HepG2 (cell line): ENCODE measurements around the gene MREG. TPM values are rescaled to one million over a fixed set of nuclear protein-coding genes. Genes with fewer than 3 reads are reported as not detected.
A peak's percentile ranks its signal among the peaks of the same experiment; 100 is the strongest.

ENCODE experiments used
- ATAC-seq: fragments of 200-7000 bp; cut with Tn5 transposase; 3 replicates; pipeline ENCODE4 v1.9.1; 2020; ENCODE audit warnings: mild to moderate bottlenecking, moderate library complexity
- BruUV-seq: library from RNA; stranded (reverse); fragments of 400-500 nt; replicated peaks from 2 replicates; lab custom pipeline; 2021; lab: Mats Ljungman, UMichigan
- CTCF ChIA-PET: fragments of 300-600 bp; formaldehyde crosslinking; extraction: SDS; loops from one replicate; lab custom pipeline; 2021; ENCODE audit warnings: low total read pairs, inconsistent platforms, low intra/inter-chr PET ratio; lab: Yijun Ruan, JAX
- POLR2A ChIA-PET: fragments of 350-600 bp; sonication (Branson Sonifier 250); formaldehyde crosslinking; loops from one replicate; lab custom pipeline; 2020; ENCODE audit warnings: antibody characterized with exemption, inconsistent platforms; lab: Yijun Ruan, JAX
- DNase-seq: peaks from one replicate; pipeline ENCODE4 v3.0.0-alpha.2; 2015; ENCODE audit warnings: low spot score
- FAIRE-seq: peaks from 3 replicates; lab custom pipeline; 2011; peaks lifted over from hg19 to GRCh38; lab: Jason Lieb, UNC
- H2AFZ ChIP-seq: one replicate; pipeline ENCODE4 v1.6.1; 2011; ENCODE audit warnings: low read length, inconsistent platforms
- H3K27ac ChIP-seq: fragments of 300-600 bp; 3 replicates; pipeline ENCODE4 v1.8.0; 2011; ENCODE audit warnings: mixed run types, mild to moderate bottlenecking, mixed read lengths, low read length, inconsistent platforms; ENCODE audit not compliant: insufficient read depth; ENCODE audit errors: extremely low read length
- H3K27me3 ChIP-seq, 2 experiments: fragments of 200-600 bp in 1 of 2; 2 replicates in 1 of 2; 3 replicates in 1 of 2; pipeline versions ENCODE4 v1.6.0 to v1.8.0; 2011; ENCODE audit warnings: low read length in 2 of 2, mild to moderate bottlenecking in 2 of 2, moderate library complexity in 2 of 2, inconsistent platforms in 1 of 2; ENCODE audit not compliant: insufficient read depth in 2 of 2, control insufficient read depth in 1 of 2
- H3K36me3 ChIP-seq, 2 experiments: fragments of 200-600 bp in 1 of 2; replicated peaks in 1 of 2; 2 replicates in 1 of 2; 3 replicates in 1 of 2; pipeline versions ENCODE4 v1.5.1 to v1.8.0; 2011; ENCODE audit warnings: low read length in 2 of 2, inconsistent platforms in 1 of 2; ENCODE audit not compliant: insufficient read depth in 2 of 2, control insufficient read depth in 1 of 2
- H3K4me1 ChIP-seq: 2 replicates; pipeline ENCODE4 v1.5.1; 2012; ENCODE audit warnings: low read length, inconsistent platforms; ENCODE audit not compliant: insufficient read depth
- H3K4me2 ChIP-seq: 2 replicates; pipeline ENCODE4 v1.6.0; 2011; ENCODE audit warnings: low read depth, low read length, inconsistent platforms
- H3K4me3 ChIP-seq, 3 experiments: fragments of 200-600 bp in 1 of 3; sonication (generic), shearing (Covaris generic) in 1 of 3; replicated peaks in 1 of 3; 2 replicates each; pipeline ENCODE4 v1.5.1; 2011 to 2016; ENCODE audit warnings: low read length in 3 of 3, inconsistent platforms in 2 of 3, low read depth in 2 of 3, mild to moderate bottlenecking in 2 of 3, control low read depth in 1 of 3, mixed read lengths in 1 of 3; ENCODE audit not compliant: insufficient read depth in 1 of 3
- H3K79me2 ChIP-seq: one replicate; pipeline ENCODE4 v1.6.1; 2011; ENCODE audit warnings: low read length, inconsistent platforms; ENCODE audit not compliant: insufficient read depth
- H3K9ac ChIP-seq: 2 replicates; pipeline ENCODE4 v1.6.0; 2011; ENCODE audit warnings: mild to moderate bottlenecking, low read depth, low read length, inconsistent platforms; ENCODE audit not compliant: insufficient read depth
- H3K9me3 ChIP-seq: 2 replicates; pipeline ENCODE4 v1.5.1; 2012; ENCODE audit warnings: mild to moderate bottlenecking, low read length
- H4K20me1 ChIP-seq: 2 replicates; pipeline ENCODE4 v1.6.0; 2011; ENCODE audit warnings: inconsistent platforms, mild to moderate bottlenecking, low read length, moderate library complexity; ENCODE audit not compliant: insufficient read depth
- CEBPB ChIP-seq: IDR thresholded peaks from 2 replicates; pipeline ENCODE4 v1.6.1; 2011; ENCODE audit warnings: low read depth, low read length, improper control_type of control experiment, borderline replicate concordance
- IKZF4 ChIP-seq: sonication (generic); formaldehyde crosslinking; IDR thresholded peaks from 2 replicates; pipeline ENCODE4 v1.5.1; 2020; ENCODE audit warnings: borderline replicate concordance, mild to moderate bottlenecking, low read depth, missing genetic modification reagents; ENCODE audit errors: not compliant biosample characterization
- KAT7 ChIP-seq: IDR thresholded peaks from 2 replicates; pipeline ENCODE4 v1.6.1; 2018; ENCODE audit warnings: borderline replicate concordance, missing compliant biosample characterization
- NCOA5 ChIP-seq: sonication (generic); formaldehyde crosslinking; IDR thresholded peaks from 2 replicates; pipeline ENCODE4 v1.4.0; 2020; ENCODE audit warnings: missing genetic modification reagents
- PHB2 ChIP-seq: fragments of 450-650 bp; IDR thresholded peaks from 2 replicates; pipeline ENCODE4 v1.6.1; 2018; ENCODE audit not compliant: partially characterized antibody
- PITX1 ChIP-seq: sonication (generic); formaldehyde crosslinking; IDR thresholded peaks from 2 replicates; pipeline ENCODE4 v1.5.1; 2020; ENCODE audit warnings: mild to moderate bottlenecking, missing genetic modification reagents
- RFXANK ChIP-seq: IDR thresholded peaks from 2 replicates; pipeline ENCODE4 v1.6.1; 2016
- SP4 ChIP-seq: sonication (generic); formaldehyde crosslinking; IDR thresholded peaks from 2 replicates; pipeline ENCODE4 v1.8.1; 2023; ENCODE audit warnings: mild to moderate bottlenecking, missing genetic modification reagents
- XRCC5 ChIP-seq: fragments of 200-400 bp; formaldehyde crosslinking; optimal IDR thresholded peaks from 2 replicates; pipeline ENCODE3; 2017; ENCODE audit warnings: mild to moderate bottlenecking, low read length
- ZNF432 ChIP-seq: sonication (generic); formaldehyde crosslinking; IDR thresholded peaks from 2 replicates; pipeline ENCODE4 v1.5.0; 2020; ENCODE audit warnings: missing genetic modification reagents, mild to moderate bottlenecking, borderline replicate concordance
- WGBS: methylation state at CpG from one replicate; pipeline ENCODE4 v1.1.6; 2017; ENCODE audit warnings: low lambda C conversion rate; 5-methylcytosine and 5-hydroxymethylcytosine counted together
- in situ Hi-C: cut with HindIII; loops from 2 replicates; pipeline ENCODE4 v1.10.0; 2017; ENCODE audit warnings: low pct_unique_long_range_greater_than_20kb; ENCODE audit not compliant: extremely low pct_ligation_motif_present
- intact Hi-C: fragments of 100-400 bp; cut with micrococcal nuclease; formaldehyde crosslinking; loops from one replicate; pipeline ENCODE4 v1.10.0; 2022; ENCODE audit not compliant: unreplicated experiment
- polyA plus RNA-seq, 8 experiments: library from polyadenylated mRNA; depleted of rRNA in 3 of 8; stranded (reverse) in 7 of 8; unstranded in 1 of 8; fragments of >200 nt; fragmentation: Illumina TruSeq in 4 of 8; extraction: Trizol in 4 of 8; gene quantifications; 2 replicates each; pipeline versions ENCODE4 v1.2.1 to v1.2.3, GENCODE V29; 2011 to 2016; ENCODE audit warnings: low read depth in 4 of 8, missing spikeins in 1 of 8, mixed read lengths in 1 of 8; ENCODE audit not compliant: insufficient read depth in 1 of 8
- total RNA-seq, 5 experiments: library from RNA; depleted of rRNA; stranded (reverse); fragments of >200 nt; fragmentation: Illumina TruSeq; extraction: Trizol; gene quantifications; 2 replicates each; pipeline ENCODE4 v1.2.3, GENCODE V29; 2016; ENCODE audit warnings: low read depth in 1 of 5
- TF ChIP-seq, protein P1 (sequence below): sonication (generic); formaldehyde crosslinking; conservative IDR thresholded peaks from 2 replicates; pipeline ENCODE4 v1.5.0; 2020; ENCODE audit warnings: missing genetic modification reagents
- TF ChIP-seq, protein P2 (sequence below): sonication (generic); formaldehyde crosslinking; IDR thresholded peaks from 2 replicates; pipeline ENCODE4 v1.4.0; 2020; ENCODE audit warnings: mild to moderate bottlenecking, missing genetic modification reagents
- TF ChIP-seq, protein P3 (sequence below): sonication (generic); formaldehyde crosslinking; IDR thresholded peaks from 2 replicates; pipeline ENCODE4 v1.4.0; 2020; ENCODE audit warnings: missing genetic modification reagents

MREG gene
- total and polyA plus RNA-seq, 2 of the 13 experiments (the other 11 are each of a cell fraction or from before 2014, with no cell fraction given): 7.5 to 23.3 TPM

DNA sequence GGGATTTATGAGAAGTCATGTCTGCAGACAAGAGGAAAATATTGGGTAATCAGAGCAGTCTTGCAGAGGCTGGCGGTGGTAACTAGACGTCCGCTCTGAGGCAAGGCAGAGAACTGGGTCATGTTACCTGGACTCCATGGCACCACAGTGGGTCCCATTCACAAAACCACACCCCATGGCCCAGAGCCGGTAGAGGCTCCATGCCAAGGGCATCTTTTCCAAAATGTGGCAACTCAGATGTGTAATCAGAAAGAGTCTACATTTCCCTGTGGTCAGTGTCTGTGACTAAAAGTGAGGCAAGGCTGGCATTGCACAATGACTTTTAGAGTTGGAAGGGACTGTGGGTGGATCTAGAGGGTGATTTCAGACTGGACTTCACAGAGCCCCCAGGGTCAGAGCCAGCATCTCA is 113.1 kb downstream of the MREG start:
- Histone ChIP-seq H3K27ac (no peak overlapping the region), H3K9me3 (no peaks in the 10 kb centered on the region), H3K4me2 (peak overlapping the region; percentile 36), H2AFZ (no peak overlapping the region), H3K79me2 (no peaks in the 10 kb centered on the region), H3K4me1 (peaks cover 26% of the 10 kb centered on the region), H3K27me3 (no peaks in the 10 kb centered on the region), H3K36me3 (no peaks in the 10 kb centered on the region), H3K9ac (no peak overlapping the region), H4K20me1 (no peaks in the 10 kb centered on the region), H3K4me3 (no peak overlapping the region)
- FAIRE-seq (no peak), ATAC-seq (peak; percentile 41), DNase-seq (peak; percentile 49)
- CTCF ChIA-PET: no interaction called here
- in situ Hi-C loops (no loop called here), intact Hi-C loops (no loop called here)
- 36% methylated on average over 4 of the region's 4 CpGs for WGBS
- POLR2A ChIA-PET: no interaction called here
- BruUV-seq: no TSS peak
- TF ChIP-seq, protein P1, sequence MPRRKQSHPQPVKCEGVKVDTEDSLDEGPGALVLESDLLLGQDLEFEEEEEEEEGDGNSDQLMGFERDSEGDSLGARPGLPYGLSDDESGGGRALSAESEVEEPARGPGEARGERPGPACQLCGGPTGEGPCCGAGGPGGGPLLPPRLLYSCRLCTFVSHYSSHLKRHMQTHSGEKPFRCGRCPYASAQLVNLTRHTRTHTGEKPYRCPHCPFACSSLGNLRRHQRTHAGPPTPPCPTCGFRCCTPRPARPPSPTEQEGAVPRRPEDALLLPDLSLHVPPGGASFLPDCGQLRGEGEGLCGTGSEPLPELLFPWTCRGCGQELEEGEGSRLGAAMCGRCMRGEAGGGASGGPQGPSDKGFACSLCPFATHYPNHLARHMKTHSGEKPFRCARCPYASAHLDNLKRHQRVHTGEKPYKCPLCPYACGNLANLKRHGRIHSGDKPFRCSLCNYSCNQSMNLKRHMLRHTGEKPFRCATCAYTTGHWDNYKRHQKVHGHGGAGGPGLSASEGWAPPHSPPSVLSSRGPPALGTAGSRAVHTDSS (CRISPR knock-in tag): no peak
- TF ChIP-seq IKZF4 (no peak), KAT7 (CRISPR knock-in tag) (no peak), ZNF432 (CRISPR knock-in tag) (no peak), SP4 (no peak), PITX1 (peak; percentile 34; the same call in 1 of the 2 replicates), CEBPB (peak; percentile 87), NCOA5 (CRISPR knock-in tag) (no peak), XRCC5 (no peak), PHB2 (no peak), RFXANK (CRISPR knock-in tag) (no peak)
- TF ChIP-seq, protein P2, sequence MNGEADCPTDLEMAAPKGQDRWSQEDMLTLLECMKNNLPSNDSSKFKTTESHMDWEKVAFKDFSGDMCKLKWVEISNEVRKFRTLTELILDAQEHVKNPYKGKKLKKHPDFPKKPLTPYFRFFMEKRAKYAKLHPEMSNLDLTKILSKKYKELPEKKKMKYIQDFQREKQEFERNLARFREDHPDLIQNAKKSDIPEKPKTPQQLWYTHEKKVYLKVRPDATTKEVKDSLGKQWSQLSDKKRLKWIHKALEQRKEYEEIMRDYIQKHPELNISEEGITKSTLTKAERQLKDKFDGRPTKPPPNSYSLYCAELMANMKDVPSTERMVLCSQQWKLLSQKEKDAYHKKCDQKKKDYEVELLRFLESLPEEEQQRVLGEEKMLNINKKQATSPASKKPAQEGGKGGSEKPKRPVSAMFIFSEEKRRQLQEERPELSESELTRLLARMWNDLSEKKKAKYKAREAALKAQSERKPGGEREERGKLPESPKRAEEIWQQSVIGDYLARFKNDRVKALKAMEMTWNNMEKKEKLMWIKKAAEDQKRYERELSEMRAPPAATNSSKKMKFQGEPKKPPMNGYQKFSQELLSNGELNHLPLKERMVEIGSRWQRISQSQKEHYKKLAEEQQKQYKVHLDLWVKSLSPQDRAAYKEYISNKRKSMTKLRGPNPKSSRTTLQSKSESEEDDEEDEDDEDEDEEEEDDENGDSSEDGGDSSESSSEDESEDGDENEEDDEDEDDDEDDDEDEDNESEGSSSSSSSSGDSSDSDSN (CRISPR knock-in tag): no peak
- TF ChIP-seq, protein P3, sequence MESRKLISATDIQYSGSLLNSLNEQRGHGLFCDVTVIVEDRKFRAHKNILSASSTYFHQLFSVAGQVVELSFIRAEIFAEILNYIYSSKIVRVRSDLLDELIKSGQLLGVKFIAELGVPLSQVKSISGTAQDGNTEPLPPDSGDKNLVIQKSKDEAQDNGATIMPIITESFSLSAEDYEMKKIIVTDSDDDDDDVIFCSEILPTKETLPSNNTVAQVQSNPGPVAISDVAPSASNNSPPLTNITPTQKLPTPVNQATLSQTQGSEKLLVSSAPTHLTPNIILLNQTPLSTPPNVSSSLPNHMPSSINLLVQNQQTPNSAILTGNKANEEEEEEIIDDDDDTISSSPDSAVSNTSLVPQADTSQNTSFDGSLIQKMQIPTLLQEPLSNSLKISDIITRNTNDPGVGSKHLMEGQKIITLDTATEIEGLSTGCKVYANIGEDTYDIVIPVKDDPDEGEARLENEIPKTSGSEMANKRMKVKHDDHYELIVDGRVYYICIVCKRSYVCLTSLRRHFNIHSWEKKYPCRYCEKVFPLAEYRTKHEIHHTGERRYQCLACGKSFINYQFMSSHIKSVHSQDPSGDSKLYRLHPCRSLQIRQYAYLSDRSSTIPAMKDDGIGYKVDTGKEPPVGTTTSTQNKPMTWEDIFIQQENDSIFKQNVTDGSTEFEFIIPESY (CRISPR knock-in tag): peak; percentile 73; the same call in 1 of the 2 replicates
